GM23338 (cell line): Measurements from ENCODE around the gene PTN. TPM values are rescaled to one million over a fixed set of nuclear protein-coding genes. Genes with fewer than 3 reads are reported as not detected.

Experiments used
- ATAC-seq: fragments of 200-7000 bp; cut with Tn5 transposase; 3 replicates; pipeline ENCODE4 v1.9.1; 2020
- DNase-seq: peaks from one replicate; pipeline ENCODE4 v3.0.0-alpha.2; 2015; ENCODE audit warnings: low spot score
- H2AFZ ChIP-seq: fragments of 200-600 bp; sonication (generic); 2 replicates; pipeline ENCODE4 v1.8.0; 2016; ENCODE audit warnings: antibody characterized with exemption, mild to moderate bottlenecking, moderate library complexity
- H3F3A ChIP-seq: fragments of 200-600 bp; sonication (generic); replicated peaks from 2 replicates; pipeline ENCODE4 v1.8.0; 2017; ENCODE audit warnings: antibody characterized with exemption, mixed run types, low read depth
- H3K27ac ChIP-seq: fragments of 200-600 bp; sonication (generic); 2 replicates; pipeline ENCODE4 v1.6.1; 2016; ENCODE audit warnings: low read depth
- H3K27me3 ChIP-seq: fragments of 200-600 bp; sonication (generic); 2 replicates; pipeline ENCODE4 v1.8.0; 2016; ENCODE audit warnings: mild to moderate bottlenecking, mixed run types, moderate library complexity; ENCODE audit not compliant: insufficient read depth
- H3K36me3 ChIP-seq: fragments of 200-600 bp; sonication (generic); 2 replicates; pipeline ENCODE4 v1.8.0; 2016; ENCODE audit warnings: mild to moderate bottlenecking; ENCODE audit not compliant: insufficient read depth
- H3K4me1 ChIP-seq: fragments of 200-600 bp; sonication (generic); 2 replicates; pipeline ENCODE4 v1.8.0; 2016; ENCODE audit warnings: mild to moderate bottlenecking, moderate library complexity; ENCODE audit not compliant: insufficient read depth
- H3K4me2 ChIP-seq: fragments of 200-600 bp; sonication (generic); 2 replicates; pipeline ENCODE4 v1.7.1; 2017; ENCODE audit warnings: mixed run types
- H3K4me3 ChIP-seq: fragments of 200-600 bp; sonication (generic); 2 replicates; pipeline ENCODE4 v1.6.1; 2016; ENCODE audit warnings: mixed run types
- H3K79me2 ChIP-seq: fragments of 200-600 bp; sonication (generic); replicated peaks from 2 replicates; pipeline ENCODE4 v1.8.0; 2017; ENCODE audit warnings: mild to moderate bottlenecking; ENCODE audit not compliant: insufficient read depth
- H3K9me2 ChIP-seq: fragments of 200-600 bp; sonication (generic); 2 replicates; pipeline ENCODE4 v1.8.0; 2017; ENCODE audit not compliant: insufficient read depth
- H4K20me1 ChIP-seq: fragments of 200-600 bp; sonication (generic); replicated peaks from 2 replicates; pipeline ENCODE4 v1.8.0; 2017; ENCODE audit warnings: mild to moderate bottlenecking; ENCODE audit not compliant: insufficient read depth
- H3K27ac Mint-ChIP-seq: 2 replicates; pipeline ENCODE4 v1.8.0; 2020; ENCODE audit warnings: inconsistent platforms, mild to moderate bottlenecking, moderate library complexity, mixed read lengths
- H3K27me3 Mint-ChIP-seq: 3 replicates; pipeline ENCODE4 v1.8.0; 2022; ENCODE audit warnings: low read depth, mild to moderate bottlenecking, moderate library complexity, mixed read lengths, inconsistent platforms; ENCODE audit not compliant: insufficient read depth, poor library complexity
- H3K36me3 Mint-ChIP-seq: 3 replicates; pipeline ENCODE4 v1.8.0; 2021; ENCODE audit warnings: low read depth, mild to moderate bottlenecking, inconsistent platforms, moderate library complexity, mixed read lengths
- H3K4me1 Mint-ChIP-seq: 3 replicates; pipeline ENCODE4 v1.8.0; 2020; ENCODE audit warnings: mild to moderate bottlenecking, inconsistent platforms, mixed read lengths
- H3K4me3 Mint-ChIP-seq: 3 replicates; pipeline ENCODE4 v1.8.0; 2021; ENCODE audit warnings: moderate library complexity, mild to moderate bottlenecking, inconsistent platforms, mixed read lengths
- H3K9me3 Mint-ChIP-seq: 3 replicates; pipeline ENCODE4 v1.8.0; 2020; ENCODE audit warnings: moderate library complexity, mild to moderate bottlenecking, inconsistent platforms, mixed read lengths
- EZH2 ChIP-seq: fragments of 200-600 bp; sonication (generic); IDR thresholded peaks from one replicate; pipeline ENCODE4 v1.8.0; 2017; ENCODE audit warnings: antibody characterized with exemption, mild to moderate bottlenecking, low read depth; ENCODE audit not compliant: unreplicated experiment
- EZH2phosphoT487 ChIP-seq: fragments of 200-600 bp; sonication (generic); IDR thresholded peaks from one replicate; pipeline ENCODE4 v1.8.1; 2018; ENCODE audit warnings: antibody characterized with exemption; ENCODE audit not compliant: unreplicated experiment
- JUNB ChIP-seq: IDR thresholded peaks from one replicate; pipeline ENCODE4 v1.6.1; 2016; ENCODE audit warnings: antibody characterized with exemption; ENCODE audit not compliant: unreplicated experiment
- REST ChIP-seq: IDR thresholded peaks from one replicate; pipeline ENCODE4 v1.6.1; 2018; ENCODE audit warnings: antibody characterized with exemption; ENCODE audit not compliant: unreplicated experiment
- STAT1 ChIP-seq: IDR thresholded peaks from one replicate; pipeline ENCODE4 v1.6.1; 2016; ENCODE audit warnings: antibody characterized with exemption; ENCODE audit not compliant: unreplicated experiment
- ZNF462 ChIP-seq: fragments of 250-450 bp; sonication (Bioruptor Pico); IDR thresholded peaks from 2 replicates; pipeline ENCODE4 v1.5.0; 2020; ENCODE audit warnings: mild to moderate bottlenecking, moderate library complexity
- polyA plus RNA-seq: library from polyadenylated mRNA; unstranded; fragments of >200 nt; fragmentation: Nextera tagmentation; extraction: Ambion mirVana; gene quantifications from 2 replicates; pipeline ENCODE4 v1.2.1, GENCODE V29; 2016
- total RNA-seq: library from RNA; depleted of rRNA; stranded (reverse); fragments of >200 nt; shearing (Covaris generic); gene quantifications from 2 replicates; pipeline ENCODE4 v1.2.3, GENCODE V29; 2014

PTN gene
- total and polyA plus RNA-seq, 2 experiments from 2014 or later = 20.1 to 39.4 TPM

- TF ChIP-seq ZNF462 (no peak), STAT1 (no peak), EZH2phosphoT487 (no peak)
These were observed 46.5 kb upstream of the PTN start (continued) for GRCh38 chr7:137390076-137390475.

- Histone ChIP-seq H3F3A (no peaks in the 10 kb centered on the region), H3K27me3 (no peaks in the 10 kb centered on the region), H3K4me3 (no peak overlapping the region), H4K20me1 (no peaks in the 10 kb centered on the region), H3K79me2 (no peaks in the 10 kb centered on the region), H3K4me1 (peaks cover 27% of the 10 kb centered on the region), H2AFZ (no peak overlapping the region), H3K36me3 (no peaks in the 10 kb centered on the region), H3K27ac (no peak overlapping the region), H3K9me2 (no peaks in the 10 kb centered on the region), H3K4me2 (no peak overlapping the region)
- H3K27me3 Mint-ChIP-seq = peaks cover 2% of the 10 kb centered on the region
- TF ChIP-seq STAT1 = no peak
- no peak for TF ChIP-seq REST
- no peak for TF ChIP-seq EZH2
- TF ChIP-seq JUNB = no peak
- TF ChIP-seq EZH2phosphoT487 = no peak
- peaks cover 24% of the 10 kb centered on the region for H3K4me1 Mint-ChIP-seq
- no peak for DNase-seq
- H3K27ac Mint-ChIP-seq = no peak overlapping the region
- no peak for ATAC-seq
- H3K9me3 Mint-ChIP-seq = no peaks in the 10 kb centered on the region
- no peaks in the 10 kb centered on the region for H3K36me3 Mint-ChIP-seq
- H3K4me3 Mint-ChIP-seq = no peak overlapping the region
These were observed 45.4 kb upstream of the PTN start for GRCh38 chr7:137388916-137389315.
